Left renal cortex interstitium (tissue), 4 donors: Measurements from ENCODE around the gene NAT10. TPM values are rescaled to one million over a fixed set of nuclear protein-coding genes. Genes with fewer than 3 reads are reported as not detected.
A peak's percentile ranks its signal among the peaks of the same experiment; 100 is the strongest.

Source experiments
- DNase-seq, 4 donors: peaks; one replicate each; pipeline ENCODE4 v3.0.0-alpha.2; 2013; ENCODE audit warnings: low read depth in 4 of 4, low spot score in 2 of 4, missing footprints in 1 of 4
- polyA plus RNA-seq, 4 donors: library from polyadenylated mRNA; unstranded; fragments of 120-200 nt; gene quantifications; one replicate each; pipeline ENCODE4 v1.2.1, GENCODE V29; 2013; ENCODE audit not compliant: insufficient read length in 4 of 4

Gene NAT10
- polyA plus RNA-seq, 4 donors = 47.4 to 62.9 (median 56.2) TPM

- DNase-seq = no peak
Observed at GRCh38 chr11:34104680-34105078, 750 bp upstream of the NAT10 start.

DNA sequence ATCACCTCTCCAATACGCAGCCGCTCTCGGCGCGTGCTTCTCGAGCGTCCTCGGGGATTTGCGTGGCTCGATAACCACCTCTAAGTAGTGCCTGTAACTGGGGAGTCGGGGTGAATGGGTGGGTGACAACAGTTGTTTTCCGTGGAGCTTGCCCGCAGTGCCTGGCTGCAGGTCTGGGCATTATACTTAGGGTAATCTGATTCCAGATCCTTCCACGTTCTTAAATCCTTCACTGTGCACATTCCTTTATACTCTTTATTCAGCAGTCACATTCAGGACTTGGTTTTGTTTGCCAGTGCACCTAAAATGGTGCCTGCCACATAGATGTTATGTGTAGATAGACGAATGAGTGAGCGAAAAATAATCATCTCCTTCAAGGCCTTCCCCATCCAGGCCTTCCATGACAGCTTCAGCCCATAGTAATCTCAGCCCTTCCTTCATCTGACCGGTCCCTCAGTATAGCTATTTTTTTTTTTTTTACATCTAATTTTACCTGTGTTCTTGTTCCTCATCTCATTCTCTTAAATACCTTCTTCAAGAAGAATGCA lies 602 bp downstream of the NAT10 start:
- peak in 1 of 4 donors; percentile 15 for DNase-seq

DNA sequence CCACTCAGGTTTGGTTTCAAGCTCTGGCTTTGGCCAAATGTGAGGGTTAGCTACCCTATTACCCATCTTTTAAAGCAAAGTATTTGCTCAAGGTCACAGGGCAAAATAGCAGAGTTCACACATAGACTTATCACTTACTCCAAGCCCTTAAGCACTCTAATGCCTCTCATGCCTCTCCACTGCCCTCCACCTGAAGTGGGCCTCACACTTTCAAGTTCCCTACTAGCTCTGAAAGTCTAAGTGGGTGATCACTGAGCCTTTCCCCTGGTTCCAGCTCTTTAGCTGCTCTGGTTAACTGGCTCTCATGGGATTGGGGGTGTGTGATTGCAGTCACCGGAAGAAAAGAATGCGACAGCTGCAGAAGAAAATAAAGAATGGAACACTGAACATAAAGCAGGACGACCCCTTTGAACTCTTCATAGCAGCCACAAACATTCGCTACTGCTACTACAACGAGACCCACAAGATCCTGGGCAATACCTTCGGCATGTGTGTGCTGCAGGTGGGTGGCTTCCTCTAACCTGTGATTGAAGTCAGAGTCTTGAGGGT lies 6.4 kb downstream of the NAT10 start:
- no peak for DNase-seq

DNA sequence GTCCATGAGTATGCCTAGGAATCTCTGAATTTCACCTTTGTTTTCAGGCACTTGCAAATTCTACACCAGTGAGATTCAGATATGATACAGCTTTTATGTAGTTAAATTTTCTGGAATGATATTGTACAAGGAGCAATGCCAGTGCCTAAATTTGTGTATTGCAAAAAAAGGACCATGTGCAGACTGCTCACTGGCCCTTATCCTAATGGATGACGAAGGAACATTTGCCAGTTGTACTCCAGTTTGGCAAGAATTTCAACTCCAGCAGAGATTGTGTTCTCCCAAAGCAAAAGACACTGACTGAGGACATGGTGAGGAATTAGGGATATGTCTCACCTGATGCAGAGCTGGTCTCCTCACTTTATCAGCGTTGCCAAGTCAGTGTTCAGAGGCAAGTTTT lies 8.6 kb downstream of the NAT10 start:
- DNase-seq = no peak

GRCh38 chr11:34114471-34114870 lies 9.0 kb downstream of the NAT10 start:
- no peak for DNase-seq

DNA sequence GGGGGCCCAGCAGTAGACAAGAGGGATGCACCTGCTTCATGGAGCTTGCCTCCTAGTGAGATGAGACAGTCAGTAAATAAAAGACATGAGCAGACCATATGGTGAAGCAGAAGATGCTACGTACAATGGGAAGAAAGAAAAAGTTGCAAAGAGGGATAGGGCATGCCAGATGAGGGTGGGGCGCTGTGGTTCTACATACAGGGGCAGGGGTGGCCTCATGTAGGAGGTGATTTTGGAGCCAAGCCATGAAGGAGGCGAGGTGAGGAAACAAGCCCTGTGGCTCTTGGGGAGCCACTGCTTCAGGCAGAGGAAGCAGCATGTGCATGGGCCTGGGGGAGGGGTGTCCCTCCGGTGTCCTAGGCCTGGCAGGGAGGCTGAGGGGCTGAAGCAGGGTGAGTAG lies 15.2 kb downstream of the NAT10 start:
- no peak for DNase-seq

DNA sequence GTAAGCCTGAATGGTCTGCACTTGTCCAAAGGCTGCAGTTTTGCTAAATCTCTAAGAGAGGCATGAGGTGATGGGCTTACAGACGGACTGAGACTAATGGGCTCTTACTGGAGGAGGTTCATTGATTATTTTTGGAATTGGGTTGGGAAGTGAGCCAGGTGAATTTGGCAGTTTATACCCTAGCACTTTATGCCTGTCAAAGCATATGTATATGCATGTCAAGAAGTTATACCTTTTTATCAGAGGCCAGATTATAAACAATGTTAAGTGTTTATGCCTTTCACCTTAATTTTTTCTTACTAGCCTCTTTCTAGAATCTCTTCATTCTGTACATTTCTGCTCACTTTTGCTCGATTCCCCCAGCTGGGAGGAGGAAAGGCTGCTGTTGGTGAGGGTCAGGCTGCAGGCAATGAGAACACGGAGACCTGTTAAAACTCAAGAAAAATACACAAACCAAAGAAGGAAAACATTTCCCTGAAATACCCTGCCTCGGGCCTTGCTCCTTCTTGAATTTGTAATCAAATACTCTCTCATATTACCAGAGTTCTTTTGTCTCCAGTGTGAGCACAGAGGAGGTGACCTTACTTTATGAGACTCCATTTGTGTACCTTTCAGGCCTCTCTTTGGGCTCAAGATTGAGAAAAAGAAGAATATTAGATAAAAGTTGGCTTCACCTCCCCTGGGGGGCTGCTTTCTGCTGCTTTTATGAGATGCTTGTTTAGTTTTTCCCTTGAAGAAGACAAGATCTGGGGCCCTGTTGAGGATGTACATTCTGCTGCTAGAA lies 19.6 kb downstream of the NAT10 start:
- DNase-seq = no peak

GRCh38 chr11:34126959-34127848 lies 21.8 kb downstream of the NAT10 start:
- DNase-seq = no peak

DNA sequence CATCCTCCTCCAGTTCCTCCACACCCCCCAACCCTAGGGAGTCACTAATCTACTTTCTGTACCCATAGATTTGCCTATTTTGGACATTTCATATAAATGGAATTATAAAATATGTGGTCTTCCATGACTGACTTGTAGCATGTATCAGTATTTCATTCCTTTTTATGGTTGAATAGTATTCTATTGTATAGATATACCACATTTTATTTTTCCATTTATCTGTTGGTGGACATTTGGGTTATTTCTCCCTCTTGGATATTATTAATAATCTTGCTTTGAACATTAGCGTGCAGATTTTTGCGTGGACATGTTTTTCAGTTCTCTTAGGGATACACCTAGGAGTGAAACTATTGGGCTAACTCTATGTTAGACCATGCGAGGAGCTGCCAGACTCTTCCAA lies 23.4 kb downstream of the NAT10 start:
- no peak for DNase-seq

DNA sequence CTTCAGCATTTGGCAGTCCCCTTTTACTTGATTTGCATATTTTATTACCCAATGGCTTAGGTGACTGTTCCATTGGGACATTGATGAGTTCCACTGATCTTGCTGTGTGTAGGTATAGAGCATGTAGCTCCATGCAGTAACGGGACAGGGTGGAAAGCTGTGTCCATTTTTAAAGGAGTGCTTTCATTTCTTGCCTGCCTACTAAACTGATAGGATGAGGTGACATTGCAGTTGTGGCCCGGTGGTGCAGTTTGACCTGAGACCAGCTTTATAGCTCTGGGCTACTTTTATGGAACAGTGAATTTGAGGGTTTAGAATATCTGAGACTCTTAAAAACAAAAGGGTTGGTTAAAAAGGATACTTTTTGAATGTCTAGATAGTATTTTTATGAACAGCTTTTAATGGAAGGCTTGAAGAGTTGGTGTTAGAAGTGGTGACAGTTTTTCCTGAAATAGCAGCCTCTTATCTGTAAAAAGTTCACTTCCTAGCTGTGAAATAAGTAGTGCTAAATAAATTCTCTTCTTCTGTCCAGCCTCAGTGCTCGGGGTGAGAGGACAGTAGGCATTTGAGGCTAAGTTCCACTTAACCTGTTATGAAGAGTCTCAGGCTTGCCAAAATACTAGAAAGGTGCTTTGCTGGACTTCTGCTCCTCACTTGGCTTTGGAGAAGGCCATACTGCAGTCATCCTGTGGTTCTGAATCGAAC lies 27.0 kb downstream of the NAT10 start:
- no peak for DNase-seq

DNA sequence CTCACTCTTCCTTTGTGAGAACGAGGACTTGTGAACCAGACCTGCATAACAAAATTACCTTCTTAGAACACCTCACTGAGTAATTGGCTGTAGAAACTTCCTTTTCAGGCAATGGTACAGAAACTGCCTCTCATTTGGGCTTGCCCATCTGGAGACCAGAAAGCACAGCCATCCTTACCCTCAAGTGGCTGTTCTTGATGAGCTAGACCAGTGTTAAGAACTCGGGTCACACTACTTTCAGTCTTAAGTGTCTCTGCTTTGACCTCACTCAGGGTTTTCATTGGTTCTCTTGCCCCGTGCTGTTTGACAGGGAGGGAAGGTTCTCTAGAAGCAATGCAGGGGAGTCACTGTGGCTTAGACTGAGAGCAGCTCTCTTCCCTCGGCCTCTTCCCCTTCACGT lies 29.3 kb downstream of the NAT10 start:
- DNase-seq = no peak

DNA sequence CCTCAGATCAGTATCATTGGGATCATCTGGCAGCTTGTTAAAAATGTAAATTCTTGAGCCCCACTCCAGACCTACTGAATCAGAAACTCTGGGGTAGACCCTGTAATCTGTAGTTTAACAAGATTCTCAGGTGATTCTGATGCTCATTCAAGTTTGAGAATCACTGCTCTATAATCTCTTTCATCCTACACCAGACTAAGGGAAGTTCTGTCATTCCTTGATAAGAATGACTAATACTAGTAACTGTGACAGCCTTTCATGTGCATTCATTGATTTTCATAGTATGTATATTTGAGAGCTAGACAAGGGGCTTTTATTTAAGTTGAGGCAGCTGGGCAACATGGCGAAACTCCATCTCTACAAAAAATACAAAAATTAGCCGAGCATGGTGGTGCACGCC lies 30.0 kb downstream of the NAT10 start:
- no peak for DNase-seq

DNA sequence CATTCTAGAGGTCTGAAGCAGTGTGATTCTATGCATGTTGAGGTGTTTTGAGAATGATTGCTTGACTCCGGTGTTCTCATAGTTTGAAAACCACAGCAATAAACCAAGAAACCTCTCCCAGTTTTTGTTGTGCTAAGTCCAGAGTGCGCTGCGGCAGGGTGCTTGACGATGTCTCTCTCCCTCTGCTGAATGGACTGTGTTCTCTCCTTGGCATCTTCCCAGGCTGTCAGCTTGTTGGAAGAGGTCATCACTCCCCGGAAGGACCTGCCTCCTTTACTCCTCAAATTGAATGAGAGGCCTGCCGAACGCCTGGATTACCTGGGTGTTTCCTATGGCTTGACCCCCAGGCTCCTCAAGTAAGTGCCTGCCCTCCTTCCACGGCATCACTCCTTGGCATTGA lies 31.0 kb downstream of the NAT10 start:
- DNase-seq = no peak

GRCh38 chr11:34139346-34139745 lies 33.9 kb downstream of the NAT10 start:
- DNase-seq = no peak

DNA sequence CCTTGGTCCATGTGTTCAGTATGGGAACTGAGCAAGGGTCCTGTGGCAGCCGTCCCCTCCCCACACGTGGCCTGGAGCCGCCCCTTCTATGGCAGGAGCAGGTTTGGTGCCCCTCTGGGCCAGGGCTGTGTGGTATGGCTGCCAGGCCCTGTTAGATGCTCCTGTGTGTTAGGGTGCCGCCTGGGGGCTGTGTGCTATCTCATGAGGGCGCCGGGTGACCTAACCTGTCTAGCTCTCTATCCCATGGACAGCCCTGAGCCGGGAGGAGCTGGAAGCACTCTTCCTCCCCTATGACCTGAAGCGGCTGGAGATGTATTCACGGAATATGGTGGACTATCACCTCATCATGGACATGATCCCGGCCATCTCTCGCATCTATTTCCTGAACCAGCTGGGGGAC lies 34.7 kb downstream of the NAT10 start:
- DNase-seq = no peak

- DNase-seq = no peak
Observed at GRCh38 chr11:34143048-34143447, 37.6 kb downstream of the NAT10 start.

DNA sequence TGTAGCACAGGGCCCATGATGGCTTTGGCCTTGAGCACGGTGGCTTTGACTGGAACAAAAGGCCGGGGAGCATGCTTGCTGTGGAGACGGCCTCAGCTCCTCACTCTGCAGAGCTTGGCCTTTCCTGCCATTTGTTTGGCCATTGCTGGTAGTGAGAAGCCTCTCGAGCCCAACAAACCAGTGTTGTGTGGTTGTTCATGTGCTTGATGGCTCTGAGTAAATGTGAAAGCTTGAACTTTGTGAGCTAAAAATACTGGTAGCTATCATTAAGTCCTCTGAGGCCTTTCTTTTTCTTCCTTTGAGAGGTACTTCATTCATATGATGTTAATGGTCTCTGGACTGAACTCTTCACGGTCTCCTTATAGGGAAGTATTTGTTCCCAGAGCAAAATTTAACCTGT lies 39.6 kb downstream of the NAT10 start:
- no peak for DNase-seq

DNA sequence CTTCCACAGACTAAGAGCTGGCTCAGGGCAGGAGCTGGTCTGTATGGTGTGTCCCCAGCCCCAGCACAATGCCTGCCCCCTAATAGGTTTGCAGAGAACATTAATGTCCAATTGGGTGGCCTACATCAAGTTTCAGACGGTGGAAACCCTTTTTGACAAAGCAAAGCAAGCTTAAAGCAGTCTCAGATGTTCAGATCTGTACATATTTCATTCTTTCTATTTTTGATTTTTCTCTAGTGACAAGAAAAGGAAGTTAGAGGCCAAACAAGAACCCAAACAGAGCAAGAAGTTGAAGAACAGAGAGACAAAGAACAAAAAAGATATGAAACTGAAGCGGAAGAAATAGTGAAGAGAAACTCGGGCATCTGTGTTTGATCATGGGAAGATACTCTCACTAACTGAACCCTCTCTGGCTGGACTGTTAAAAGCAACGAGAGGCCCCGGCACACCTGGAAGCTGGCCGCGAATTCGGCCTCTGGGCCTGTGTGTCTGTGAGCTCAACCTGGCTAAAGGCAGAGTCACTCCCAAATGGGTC lies 40.5 kb downstream of the NAT10 start:
- DNase-seq = no peak

DNA sequence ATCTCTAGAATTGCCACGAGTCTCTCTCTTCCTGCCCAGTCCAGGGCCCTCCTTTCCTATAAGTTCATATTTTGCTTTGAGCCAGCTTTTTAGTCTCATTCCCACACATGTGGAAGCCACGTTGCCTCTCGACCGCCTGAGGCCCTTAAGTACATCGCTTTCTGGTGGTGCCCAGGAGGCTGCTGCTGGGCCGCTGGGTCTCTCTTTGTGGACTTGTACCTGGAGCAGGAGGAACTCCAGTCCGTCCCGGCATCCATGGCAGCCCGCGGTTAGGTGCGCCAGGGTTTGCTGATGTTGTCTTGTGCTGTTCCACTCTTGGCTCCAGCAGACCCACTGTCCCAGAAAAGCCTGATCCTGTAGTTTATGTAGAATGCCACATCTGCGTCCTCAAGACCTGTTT lies 41.0 kb downstream of the NAT10 start:
- DNase-seq = no peak

DNA sequence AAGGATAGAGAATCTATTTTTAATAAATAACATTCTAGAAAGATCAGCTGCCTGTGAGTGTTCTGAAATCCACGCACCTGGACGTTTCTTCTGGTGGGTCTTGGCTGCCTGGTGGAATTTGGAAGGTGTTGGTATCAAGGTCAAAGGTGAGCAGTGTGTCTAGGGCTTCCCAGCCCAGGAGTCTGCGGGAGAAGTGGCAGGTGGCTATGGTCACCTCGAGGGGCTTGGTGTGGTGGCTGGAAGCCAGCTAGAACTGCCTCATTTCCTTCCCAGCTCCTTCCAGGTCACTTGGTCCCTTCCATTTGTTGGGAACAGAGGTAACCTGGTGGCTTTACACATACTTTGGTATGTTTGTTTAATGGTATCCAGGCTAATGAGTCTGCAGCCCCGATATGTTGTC lies 41.4 kb downstream of the NAT10 start:
- DNase-seq = no peak
